Uterus (tissue), 4 donors: ENCODE measurements around the gene ZBTB47. TPM values are rescaled to one million over a fixed set of nuclear protein-coding genes. Genes with fewer than 3 reads are reported as not detected.

ENCODE experiments used
- DNase-seq, 2 donors: peaks; one replicate each; pipeline ENCODE4 v3.0.0-alpha.2; 2019 to 2020
- H3K27ac ChIP-seq, 2 donors: fragments of 200-600 bp; sonication (generic); 1 replicate in 1 of 2; 2 replicates in 1 of 2; pipeline ENCODE4 v1.5.1; 2016 to 2018
- H3K27me3 ChIP-seq, 2 donors: fragments of 200-600 bp; sonication (generic); one replicate each; pipeline ENCODE4 v1.5.1; 2018 to 2019; ENCODE audit warnings: control low read depth in 1 of 2
- H3K36me3 ChIP-seq, 2 donors: fragments of 200-600 bp; sonication (generic); one replicate each; pipeline ENCODE4 v1.5.1; 2019; ENCODE audit warnings: control low read depth in 1 of 2
- H3K4me1 ChIP-seq, 2 donors: fragments of 200-600 bp; sonication (generic); one replicate each; pipeline ENCODE4 v1.5.1; 2018 to 2019; ENCODE audit warnings: control low read depth in 1 of 2
- H3K4me3 ChIP-seq, 2 donors: fragments of 200-600 bp; sonication (generic); 1 replicate in 1 of 2; 2 replicates in 1 of 2; pipeline ENCODE4 v1.5.1; 2018 to 2019; ENCODE audit warnings: mild to moderate bottlenecking in 1 of 2
- H3K9me3 ChIP-seq, 2 donors: fragments of 200-600 bp; sonication (generic); one replicate each; pipeline ENCODE4 v1.5.1; 2019; ENCODE audit warnings: control low read depth in 1 of 2
- POLR2A ChIP-seq, 2 donors: fragments of 450-650 bp; IDR thresholded peaks; one replicate each; pipeline ENCODE4 v1.6.1; 2016; ENCODE audit warnings: antibody characterized with exemption in 2 of 2, mild to moderate bottlenecking in 1 of 2, moderate library complexity in 1 of 2
- intact Hi-C: fragments of 100-400 bp; cut with DNase I; formaldehyde crosslinking; loops from one replicate; pipeline ENCODE4 v1.15.1; 2023; ENCODE audit warnings: low total_unique reads
- total RNA-seq, 4 donors: library from RNA; depleted of rRNA in 3 of 4; stranded (reverse); fragments of >200 nt in 3 of 4; gene quantifications; one replicate each; pipeline versions ENCODE4 v1.1.0 to v1.2.4, GENCODE V29; 2014 to 2023
- TF ChIP-seq, protein P1 (sequence below), 4 experiments: fragments of 200-600 bp in 2 of 4; fragments of 450-650 bp in 2 of 4; sonication (generic) in 2 of 4; IDR thresholded peaks; one replicate each; pipeline ENCODE4 v1.5.1; 2016 to 2019; ENCODE audit warnings: antibody characterized with exemption in 4 of 4, mild to moderate bottlenecking in 2 of 4, moderate library complexity in 1 of 4
- donor health status: DM: yes; HTN: yes; CAD: no.

Gene ZBTB47
- total RNA-seq, 4 donors from 2014 or later = 29.1 to 44.7 (median 32.1) TPM

DNA sequence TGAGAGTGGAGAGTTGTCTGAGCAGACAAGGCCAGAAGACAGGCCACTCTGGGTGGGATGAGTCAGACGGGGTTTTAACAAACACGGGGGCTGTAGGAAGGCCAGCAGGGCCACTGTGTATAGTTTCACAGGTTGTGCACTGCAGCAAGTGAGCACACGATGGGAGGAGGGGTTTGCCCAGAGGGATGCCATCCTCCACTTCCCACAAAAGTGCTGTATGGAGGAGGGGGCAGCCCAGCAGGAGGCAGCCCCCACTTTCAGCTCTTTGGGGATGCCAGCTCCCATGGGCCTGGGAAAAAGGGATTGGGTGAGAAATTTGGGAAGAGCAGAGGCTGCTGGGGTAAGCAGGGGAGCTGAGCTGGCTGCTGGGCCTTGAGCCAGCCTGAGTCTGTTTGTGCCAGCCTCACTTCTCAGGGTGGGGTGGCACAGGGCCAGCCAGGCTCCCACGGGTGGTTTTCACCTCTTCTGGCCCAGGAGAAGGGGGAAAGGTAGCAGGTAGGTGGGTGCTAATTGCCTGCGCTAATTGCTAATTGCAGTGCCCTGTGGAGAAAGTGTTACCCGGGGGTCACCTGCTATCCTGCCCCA, 6.7 kb downstream of the ZBTB47 start:
- peak overlapping the region in 1 of 2 donors; percentile 11 for H3K27ac ChIP-seq
- H3K4me1 ChIP-seq = peaks cover 0 to 8% of the 10 kb centered on the region in 2 donors
- TF ChIP-seq POLR2A (IDR thresholded peaks at IDR 0.05) = no peak
- TF ChIP-seq, protein P1, sequence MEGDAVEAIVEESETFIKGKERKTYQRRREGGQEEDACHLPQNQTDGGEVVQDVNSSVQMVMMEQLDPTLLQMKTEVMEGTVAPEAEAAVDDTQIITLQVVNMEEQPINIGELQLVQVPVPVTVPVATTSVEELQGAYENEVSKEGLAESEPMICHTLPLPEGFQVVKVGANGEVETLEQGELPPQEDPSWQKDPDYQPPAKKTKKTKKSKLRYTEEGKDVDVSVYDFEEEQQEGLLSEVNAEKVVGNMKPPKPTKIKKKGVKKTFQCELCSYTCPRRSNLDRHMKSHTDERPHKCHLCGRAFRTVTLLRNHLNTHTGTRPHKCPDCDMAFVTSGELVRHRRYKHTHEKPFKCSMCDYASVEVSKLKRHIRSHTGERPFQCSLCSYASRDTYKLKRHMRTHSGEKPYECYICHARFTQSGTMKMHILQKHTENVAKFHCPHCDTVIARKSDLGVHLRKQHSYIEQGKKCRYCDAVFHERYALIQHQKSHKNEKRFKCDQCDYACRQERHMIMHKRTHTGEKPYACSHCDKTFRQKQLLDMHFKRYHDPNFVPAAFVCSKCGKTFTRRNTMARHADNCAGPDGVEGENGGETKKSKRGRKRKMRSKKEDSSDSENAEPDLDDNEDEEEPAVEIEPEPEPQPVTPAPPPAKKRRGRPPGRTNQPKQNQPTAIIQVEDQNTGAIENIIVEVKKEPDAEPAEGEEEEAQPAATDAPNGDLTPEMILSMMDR (IDR thresholded peaks at IDR 0.05) = no peak
- intact Hi-C loops = no loop called here
- no peak for DNase-seq
- no peaks in the 10 kb centered on the region for H3K36me3 ChIP-seq
- H3K27me3 ChIP-seq = no peaks in the 10 kb centered on the region
- H3K9me3 ChIP-seq = no peaks in the 10 kb centered on the region
- H3K4me3 ChIP-seq = no peak overlapping the region

DNA sequence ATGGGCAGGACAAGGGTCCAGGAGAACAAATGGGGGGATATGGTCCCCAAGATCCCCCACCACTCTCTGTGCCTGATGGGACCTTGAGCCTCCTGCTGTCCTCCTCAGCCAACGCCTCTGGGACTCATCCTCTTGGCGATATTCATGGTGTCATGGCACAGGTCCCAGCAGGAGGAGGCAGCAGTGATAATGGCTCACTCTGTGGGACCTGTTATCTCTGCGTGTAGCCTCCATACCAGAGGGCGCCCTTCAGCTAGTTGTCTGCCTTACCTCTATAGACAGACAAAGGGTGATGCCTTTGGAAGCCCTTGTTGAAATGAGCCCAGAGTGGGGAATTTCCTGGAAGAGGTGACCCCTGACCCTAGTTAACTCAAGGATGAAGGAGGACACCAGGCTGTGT, 7.4 kb downstream of the ZBTB47 start:
- Histone ChIP-seq H3K4me1 (peaks cover 0 to 4% of the 10 kb centered on the region in 2 donors), H3K36me3 (no peaks in the 10 kb centered on the region), H3K27me3 (no peaks in the 10 kb centered on the region), H3K27ac (no peak overlapping the region), H3K4me3 (no peak overlapping the region), H3K9me3 (no peaks in the 10 kb centered on the region)
- intact Hi-C loops = no loop called here
- TF ChIP-seq POLR2A (IDR thresholded peaks at IDR 0.05) = no peak
- TF ChIP-seq, protein P1 (IDR thresholded peaks at IDR 0.05) = no peak
- DNase-seq = no peak

DNA sequence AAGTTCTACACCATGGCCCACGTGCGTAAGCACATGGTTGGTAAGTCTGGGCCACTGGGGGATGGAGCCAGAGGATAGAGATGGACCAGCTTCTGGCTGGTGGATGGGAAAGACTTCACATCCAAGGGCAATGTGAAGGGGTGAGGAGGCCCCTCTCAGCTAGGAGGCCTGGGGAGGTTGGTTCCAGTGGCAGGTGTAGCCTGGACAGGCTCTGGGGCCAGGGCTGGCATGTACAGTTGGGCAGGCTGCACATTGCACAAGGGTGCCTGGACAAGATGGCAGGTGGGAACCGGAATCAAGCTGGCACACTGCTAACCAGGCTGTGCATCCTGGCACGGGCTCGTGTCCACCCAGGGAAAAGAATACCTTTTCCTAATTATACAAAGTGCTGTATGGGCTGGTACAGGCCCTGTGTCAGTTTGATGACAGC, 8.1 kb downstream of the ZBTB47 start:
- no peaks in the 10 kb centered on the region for H3K36me3 ChIP-seq
- no peak overlapping the region for H3K4me3 ChIP-seq
- no peak for DNase-seq
- intact Hi-C loops = no loop called here
- TF ChIP-seq, protein P1 (IDR thresholded peaks at IDR 0.05) = no peak
- TF ChIP-seq POLR2A (IDR thresholded peaks at IDR 0.05) = no peak
- peaks cover 0 to 3% of the 10 kb centered on the region in 2 donors for H3K4me1 ChIP-seq
- no peaks in the 10 kb centered on the region for H3K27me3 ChIP-seq
- no peaks in the 10 kb centered on the region for H3K9me3 ChIP-seq
- no peak overlapping the region for H3K27ac ChIP-seq

DNA sequence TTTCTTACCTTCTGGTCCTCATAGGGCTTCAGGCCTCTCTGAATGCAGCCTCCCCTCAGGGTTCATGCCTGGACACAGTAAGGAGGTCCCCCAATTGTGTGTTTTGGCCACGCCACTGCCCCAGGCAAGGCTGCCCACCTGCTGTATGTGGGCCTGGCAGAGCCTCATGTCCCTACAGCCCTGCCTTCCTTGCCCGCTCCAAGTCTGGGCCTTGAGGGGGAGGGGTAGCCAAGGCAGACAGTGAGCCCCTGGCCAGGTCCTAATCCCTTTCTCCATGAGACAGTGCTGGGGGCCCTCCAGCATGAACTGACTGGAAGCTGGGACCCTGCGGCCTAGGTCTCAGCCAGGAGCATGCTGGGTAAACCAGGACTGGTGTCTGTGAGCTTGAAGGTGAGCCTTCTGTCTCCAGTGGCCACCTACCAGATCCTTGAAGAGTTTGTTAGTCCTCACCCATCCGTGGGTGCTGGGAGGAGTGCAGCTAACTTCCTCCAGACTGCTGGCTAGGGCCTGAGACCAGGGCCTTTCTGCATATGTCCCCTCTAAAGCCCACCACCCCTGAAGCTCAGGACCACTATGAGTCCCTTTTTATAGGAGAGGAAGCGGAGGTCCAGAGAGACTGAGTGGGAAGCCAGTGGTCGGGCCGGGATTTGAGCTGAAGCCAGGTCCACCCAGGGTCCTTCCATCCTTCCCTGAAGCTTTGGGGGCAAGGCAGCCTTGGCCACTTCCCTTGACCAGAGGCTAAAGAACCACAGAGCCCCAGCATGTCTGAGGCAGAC, 8.7 kb downstream of the ZBTB47 start:
- TF ChIP-seq POLR2A (IDR thresholded peaks at IDR 0.05) = no peak
- TF ChIP-seq, protein P1 (IDR thresholded peaks at IDR 0.05) = no peak
- DNase-seq = no peak
- Histone ChIP-seq H3K4me1 (peaks cover 0 to 4% of the 10 kb centered on the region in 2 donors), H3K4me3 (no peak overlapping the region), H3K9me3 (no peaks in the 10 kb centered on the region), H3K36me3 (no peaks in the 10 kb centered on the region), H3K27ac (no peak overlapping the region), H3K27me3 (no peaks in the 10 kb centered on the region)
- intact Hi-C loops = no loop called here

DNA sequence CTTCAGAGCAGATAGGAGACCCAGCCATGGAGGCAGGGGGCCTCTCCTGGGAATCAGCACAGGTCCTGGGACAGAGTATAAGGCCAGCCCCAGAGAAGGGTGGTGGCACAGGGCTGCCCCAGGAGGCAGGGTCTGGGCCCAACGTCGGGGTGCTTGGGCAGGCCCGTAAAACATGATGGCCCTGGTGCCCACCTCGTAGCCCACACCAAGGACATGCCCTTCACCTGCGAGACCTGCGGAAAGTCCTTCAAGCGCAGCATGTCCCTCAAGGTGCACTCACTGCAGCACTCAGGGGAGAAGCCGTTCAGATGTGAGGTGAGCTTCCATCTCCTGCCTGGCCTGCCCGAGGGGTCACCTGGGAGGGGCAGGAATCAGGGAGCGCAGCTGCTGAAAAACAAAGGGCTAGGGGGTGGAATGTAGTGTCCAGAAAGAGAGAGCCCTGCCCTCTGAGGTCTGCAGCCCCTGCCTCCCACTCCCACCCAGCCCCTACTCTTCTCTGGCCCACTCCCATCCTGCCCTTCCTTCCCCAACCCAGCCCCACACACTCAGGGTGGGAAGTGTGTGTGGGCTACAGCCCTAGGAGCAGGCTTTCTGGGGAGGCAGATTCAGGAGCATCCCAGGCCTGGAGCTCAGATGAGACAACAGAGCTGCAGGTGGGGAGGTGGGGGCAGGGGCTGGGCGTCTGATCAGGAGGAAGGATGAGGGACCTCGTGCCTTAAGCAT, 9.5 kb downstream of the ZBTB47 start:
- Histone ChIP-seq H3K4me3 (no peak overlapping the region), H3K36me3 (no peaks in the 10 kb centered on the region), H3K4me1 (peaks cover 0 to 4% of the 10 kb centered on the region in 2 donors), H3K27me3 (no peaks in the 10 kb centered on the region), H3K9me3 (no peaks in the 10 kb centered on the region), H3K27ac (no peak overlapping the region)
- intact Hi-C loops = no loop called here
- no peak for DNase-seq
- TF ChIP-seq, protein P1 (IDR thresholded peaks at IDR 0.05) = no peak
- no peak for TF ChIP-seq POLR2A (IDR thresholded peaks at IDR 0.05)
